K562 (cell line): ENCODE results near the gene CNTRL. TPM values are rescaled to one million over a fixed set of nuclear protein-coding genes. Genes with fewer than 3 reads are reported as not detected.
A peak's percentile ranks its signal among the peaks of the same experiment; 100 is the strongest.

Experiments used
- ATAC-seq: fragments of 200-7000 bp; cut with Tn5 transposase; 3 replicates; pipeline ENCODE4 v1.9.1; 2020; ENCODE audit warnings: moderate library complexity
- BruUV-seq: library from RNA; stranded (reverse); fragments of 400-500 nt; replicated peaks from 2 replicates; lab custom pipeline; 2021; lab: Mats Ljungman, UMichigan
- CTCF ChIA-PET: fragments of 300-600 bp; formaldehyde crosslinking; extraction: SDS; loops from one replicate; lab custom pipeline; 2021; ENCODE audit warnings: low intra/inter-chr PET ratio; lab: Yijun Ruan, JAX
- POLR2A ChIA-PET: fragments of 300-600, 350-650 bp; sonication (Branson Sonifier 250); formaldehyde crosslinking; extraction: SDS; loops from one replicate; lab custom pipeline; 2021; ENCODE audit warnings: antibody characterized with exemption, inconsistent platforms; lab: Yijun Ruan, JAX
- DNase-seq, 4 experiments: peaks; one replicate each; pipeline versions ENCODE4 v3.0.0 to v3.0.0-alpha.2; 2011 to 2018; ENCODE audit warnings: low spot score in 3 of 4, mixed read lengths in 3 of 4; ENCODE audit errors: extremely low read depth in 1 of 4
- FAIRE-seq: peaks from 2 replicates; lab custom pipeline; 2011; peaks lifted over from hg19 to GRCh38; lab: Jason Lieb, UNC
- H2AFZ ChIP-seq: 2 replicates; pipeline ENCODE4 v1.6.0; 2011; ENCODE audit warnings: low read depth, low read length, control low read depth, inconsistent platforms
- H3K27ac ChIP-seq: fragments of 200-600 bp; 3 replicates; pipeline ENCODE4 v1.8.0; 2011; ENCODE audit warnings: low read depth, mild to moderate bottlenecking, control low read depth, inconsistent platforms, low read length, moderate library complexity, mixed read lengths; ENCODE audit errors: extremely low read depth
- H3K27me3 ChIP-seq, 2 experiments: fragments of 300-600 bp in 1 of 2; 2 replicates in 1 of 2; 3 replicates in 1 of 2; pipeline versions ENCODE4 v1.6.0 to v1.8.0; 2011; ENCODE audit warnings: inconsistent platforms in 2 of 2, low read length in 2 of 2, mild to moderate bottlenecking in 1 of 2, mixed read lengths in 1 of 2, moderate library complexity in 1 of 2; ENCODE audit not compliant: control insufficient read depth in 2 of 2, insufficient read depth in 2 of 2
- H3K36me3 ChIP-seq: fragments of 300-600 bp; 3 replicates; pipeline ENCODE4 v1.8.0; 2011; ENCODE audit warnings: mild to moderate bottlenecking, low read length, inconsistent platforms; ENCODE audit not compliant: control insufficient read depth, insufficient read depth
- H3K4me1 ChIP-seq, 2 experiments: fragments of 200-600 bp in 1 of 2; replicated peaks in 1 of 2; 2 replicates in 1 of 2; 3 replicates in 1 of 2; pipeline versions ENCODE4 v1.5.1 to v1.8.0; 2011; ENCODE audit warnings: inconsistent platforms in 2 of 2, low read length in 2 of 2, mild to moderate bottlenecking in 1 of 2, mixed read lengths in 1 of 2, moderate library complexity in 1 of 2; ENCODE audit not compliant: control insufficient read depth in 2 of 2, insufficient read depth in 2 of 2
- H3K4me2 ChIP-seq: 2 replicates; pipeline ENCODE4 v1.6.1; 2011; ENCODE audit warnings: low read length, control low read depth, inconsistent platforms, mixed read lengths; ENCODE audit not compliant: insufficient read depth
- H3K4me3 ChIP-seq: fragments of 200-600 bp; sonication (generic), shearing (Covaris generic); 2 replicates; pipeline ENCODE4 v1.5.1; 2016; ENCODE audit warnings: control low read depth, inconsistent platforms
- H3K79me2 ChIP-seq: fragments of 200-600 bp; 3 replicates; pipeline ENCODE4 v1.8.0; 2011; ENCODE audit warnings: low read length, inconsistent platforms; ENCODE audit not compliant: control insufficient read depth, insufficient read depth
- H3K9ac ChIP-seq, 2 experiments: 2 replicates each; pipeline versions ENCODE4 v1.6.0 to v1.6.1; 2011; ENCODE audit warnings: low read depth in 2 of 2, low read length in 2 of 2, control low read depth in 1 of 2, inconsistent platforms in 1 of 2, mild to moderate bottlenecking in 1 of 2, mixed read lengths in 1 of 2; ENCODE audit not compliant: insufficient read depth in 1 of 2
- H3K9me1 ChIP-seq: one replicate; pipeline ENCODE4 v1.6.0; 2011; ENCODE audit warnings: inconsistent platforms, mild to moderate bottlenecking, low read length, moderate library complexity; ENCODE audit not compliant: control insufficient read depth, insufficient read depth
- H3K9me3 ChIP-seq: replicated peaks from 2 replicates; pipeline ENCODE4 v1.5.1; 2011; ENCODE audit warnings: low read depth, low read length, inconsistent platforms; ENCODE audit not compliant: control insufficient read depth, insufficient read depth
- H4K20me1 ChIP-seq: replicated peaks from 2 replicates; pipeline ENCODE4 v1.6.1; 2011; ENCODE audit warnings: low read length, inconsistent platforms, mixed read lengths; ENCODE audit not compliant: control insufficient read depth, insufficient read depth
- CEBPB ChIP-seq: fragments of 450-650 bp; IDR thresholded peaks from 2 replicates; pipeline ENCODE4 v1.6.1; 2016; ENCODE audit warnings: missing genetic modification characterization, missing compliant biosample characterization
- CHCHD3 ChIP-seq: fragments of 250-450 bp; sonication (Bioruptor Pico); IDR thresholded peaks from 2 replicates; pipeline ENCODE4 v2.1.2; 2022; ENCODE audit warnings: mild to moderate bottlenecking
- COPS2 ChIP-seq: fragments of 450-650 bp; conservative IDR thresholded peaks from 2 replicates; pipeline ENCODE4 v1.6.1; 2016; ENCODE audit warnings: mild to moderate bottlenecking, moderate library complexity
- EGR1 ChIP-seq: fragments of 450-650 bp; conservative IDR thresholded peaks from 2 replicates; pipeline ENCODE4 v1.6.1; 2017; ENCODE audit warnings: mild to moderate bottlenecking
- GABPB1 ChIP-seq: sonication (generic); formaldehyde crosslinking; IDR thresholded peaks from 2 replicates; pipeline ENCODE4 v1.8.0; 2022; ENCODE audit warnings: mild to moderate bottlenecking, missing genetic modification reagents
- KLF16 ChIP-seq: IDR thresholded peaks from 2 replicates; pipeline ENCODE4 v1.6.1; 2016; ENCODE audit warnings: antibody characterized with exemption
- MCM2 ChIP-seq: fragments of 450-650 bp; IDR thresholded peaks from 2 replicates; pipeline ENCODE4 v1.6.1; 2017; ENCODE audit warnings: low read depth, mild to moderate bottlenecking
- POLR2B ChIP-seq: fragments of 450-650 bp; IDR thresholded peaks from 2 replicates; pipeline ENCODE4 v1.6.1; 2018; ENCODE audit warnings: low read depth; ENCODE audit not compliant: partially characterized antibody
- PTTG1 ChIP-seq: fragments of 450-650 bp; IDR thresholded peaks from 2 replicates; pipeline ENCODE4 v1.6.1; 2016; ENCODE audit warnings: low read depth, mild to moderate bottlenecking, missing genetic modification characterization, missing compliant biosample characterization
- RNF2 ChIP-seq: sonication (generic); IDR thresholded peaks from 2 replicates; pipeline ENCODE4 v1.6.1; 2016
- STAT5B ChIP-seq: fragments of 250-450 bp; sonication (Bioruptor Pico); IDR thresholded peaks from 2 replicates; pipeline ENCODE4 v1.8.0; 2021; ENCODE audit warnings: mild to moderate bottlenecking, inconsistent platforms
- ZNF282 ChIP-seq: sonication (generic); formaldehyde crosslinking; IDR thresholded peaks from 2 replicates; pipeline ENCODE4 v1.8.1; 2023; ENCODE audit warnings: missing genetic modification reagents
- ZNF561 ChIP-seq: fragments of 450-650 bp; formaldehyde crosslinking; conservative IDR thresholded peaks from 2 replicates; pipeline ENCODE4 v1.4.0; 2020; ENCODE audit warnings: mild to moderate bottlenecking, moderate library complexity
- ZNF696 ChIP-seq: fragments of 250-450 bp; sonication (Bioruptor Pico); conservative IDR thresholded peaks from 2 replicates; pipeline ENCODE4 v1.4.0; 2020; ENCODE audit warnings: mild to moderate bottlenecking, moderate library complexity
- WGBS: fragments of 100-300 bp; shearing (Covaris generic); methylation state at CpG from one replicate; pipeline ENCODE4 v1.1.6; 2016; ENCODE audit warnings: low coverage, mixed read lengths; ENCODE audit not compliant: insufficient coverage; ENCODE audit errors: missing lambda C conversion rate; 5-methylcytosine and 5-hydroxymethylcytosine counted together
- in situ Hi-C: fragments of 300-500 bp; cut with MboI; formaldehyde crosslinking; loops from 4 replicates; pipeline ENCODE4 v1.15.0; 2018; ENCODE audit warnings: inconsistent platforms, mixed read lengths
- intact Hi-C: fragments of 100-400 bp; cut with micrococcal nuclease; formaldehyde crosslinking; loops from 2 replicates; pipeline ENCODE4 v1.14.2; 2022
- polyA plus RNA-seq, 8 experiments: library from polyadenylated mRNA; depleted of rRNA in 4 of 8; stranded (reverse) in 5 of 8; unstranded in 3 of 8; fragments of >200 nt; fragmentation: Nextera tagmentation in 2 of 8; fragmentation: Illumina TruSeq in 1 of 8; extraction: Ambion mirVana in 2 of 8; extraction: Trizol in 1 of 8; gene quantifications; 2 replicates each; pipeline versions ENCODE4 v1.2.1 to v1.2.3, GENCODE V29; 2011 to 2014; ENCODE audit warnings: inconsistent platforms in 1 of 8, missing spikeins in 1 of 8
- total RNA-seq, 7 experiments: library from RNA; depleted of rRNA in 6 of 7; stranded (reverse); fragments of >200 nt in 6 of 7; fragmentation: Illumina TruSeq in 2 of 7; extraction: Trizol in 2 of 7; gene quantifications; 2 replicates each; pipeline versions ENCODE4 v1.2.1 to v1.2.3, GENCODE V29; 2011 to 2021; ENCODE audit warnings: low replicate concordance in 1 of 7
- TF ChIP-seq, protein P1 (sequence below), 2 experiments: fragments of 450-650 bp; IDR thresholded peaks; 2 replicates each; pipeline ENCODE4 v1.6.1; 2016
- TF ChIP-seq, protein P2 (sequence below): fragments of 450-650 bp; formaldehyde crosslinking; IDR thresholded peaks from 2 replicates; pipeline ENCODE4 v1.4.0; 2022; ENCODE audit warnings: mild to moderate bottlenecking, moderate library complexity

Gene CNTRL
- total and polyA plus RNA-seq, 9 of the 15 experiments (the other 6 are each of a cell fraction or from before 2014, with no cell fraction given), result 9.2 to 28.9 (median 20.5) TPM

DNA sequence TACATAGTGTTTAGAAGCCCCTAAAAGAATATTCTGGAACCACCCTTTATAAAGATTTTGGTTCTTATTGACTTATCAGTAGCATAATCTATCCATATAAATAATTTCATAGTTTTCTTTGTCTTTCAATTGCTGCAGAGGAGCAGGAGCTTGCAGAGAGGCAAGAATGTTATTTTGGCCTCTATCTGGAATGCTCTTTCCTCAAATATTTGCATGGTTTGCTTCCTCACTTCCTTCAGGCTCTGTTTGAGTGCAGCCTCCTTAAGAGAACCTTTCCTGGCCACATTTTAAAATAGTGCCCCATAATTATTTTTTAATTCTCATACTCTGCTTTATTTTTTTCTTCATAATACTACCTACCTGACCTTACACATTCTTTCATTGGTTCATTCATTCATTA is 26.1 kb upstream of the CNTRL start (continued):
- TF ChIP-seq, protein P1, sequence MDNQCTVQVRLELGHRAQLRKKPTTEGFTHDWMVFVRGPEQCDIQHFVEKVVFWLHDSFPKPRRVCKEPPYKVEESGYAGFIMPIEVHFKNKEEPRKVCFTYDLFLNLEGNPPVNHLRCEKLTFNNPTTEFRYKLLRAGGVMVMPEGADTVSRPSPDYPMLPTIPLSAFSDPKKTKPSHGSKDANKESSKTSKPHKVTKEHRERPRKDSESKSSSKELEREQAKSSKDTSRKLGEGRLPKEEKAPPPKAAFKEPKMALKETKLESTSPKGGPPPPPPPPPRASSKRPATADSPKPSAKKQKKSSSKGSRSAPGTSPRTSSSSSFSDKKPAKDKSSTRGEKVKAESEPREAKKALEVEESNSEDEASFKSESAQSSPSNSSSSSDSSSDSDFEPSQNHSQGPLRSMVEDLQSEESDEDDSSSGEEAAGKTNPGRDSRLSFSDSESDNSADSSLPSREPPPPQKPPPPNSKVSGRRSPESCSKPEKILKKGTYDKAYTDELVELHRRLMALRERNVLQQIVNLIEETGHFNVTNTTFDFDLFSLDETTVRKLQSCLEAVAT (IDR thresholded peaks at IDR 0.05), result no peak
- TF ChIP-seq POLR2B (no peak), CHCHD3 (CRISPR knock-in tag) (no peak), RNF2 (no peak), GABPB1 (CRISPR knock-in tag) (no peak), PTTG1 (tag) (no peak)

DNA sequence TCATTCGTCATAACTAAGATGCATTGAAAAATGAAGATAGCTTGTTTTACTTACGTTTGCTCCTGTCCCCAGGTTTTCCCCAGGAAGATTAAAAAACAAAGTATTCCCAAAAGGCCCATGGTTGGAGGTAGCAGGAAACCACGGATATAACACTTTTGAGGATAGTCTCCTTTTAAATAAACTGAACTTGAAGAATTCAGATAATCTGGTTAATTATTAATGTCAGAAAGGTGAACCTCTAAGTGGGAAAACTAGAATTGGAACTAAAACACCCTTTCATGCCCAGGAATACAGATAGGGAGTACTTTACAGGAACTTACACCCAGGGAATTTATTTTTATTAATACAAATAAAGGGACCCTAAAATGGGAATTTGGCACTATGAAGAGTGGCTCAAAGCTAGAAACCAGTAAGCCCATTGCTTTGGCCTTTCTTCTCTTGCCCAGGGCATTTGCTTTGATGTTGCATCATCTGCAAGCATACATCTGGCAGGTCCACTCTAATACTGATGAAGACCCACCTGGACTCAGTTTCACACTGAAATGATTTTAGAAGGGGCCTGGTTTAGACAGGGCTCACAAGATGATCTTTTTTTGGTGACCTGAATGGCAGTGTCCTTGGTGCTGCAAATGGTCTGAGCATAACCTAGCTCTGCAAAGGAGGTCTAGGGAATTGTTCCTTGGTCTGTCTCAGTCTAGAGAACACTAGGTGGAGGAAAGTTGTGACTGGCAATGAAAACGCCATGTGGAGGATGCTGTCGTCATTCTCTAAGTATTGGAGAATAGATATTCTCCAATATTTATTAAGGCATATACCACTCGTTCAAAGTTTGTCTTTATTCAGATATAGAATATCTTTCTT is 24.4 kb upstream of the CNTRL start, which contains the start of gene C5:
TSS of gene C5 (minus strand) at position 148 of the 861 bp plus-strand sequence. CDS start at position 119, 29 bp downstream.
- ATAC-seq (peak; percentile 80), FAIRE-seq (peak; percentile 75), DNase-seq (no peak)
- Histone ChIP-seq H3K27me3 (no peaks in the 10 kb centered on the region), H3K27ac (no peak within 1 kb of the TSS), H3K36me3 (no peaks in the 10 kb centered on the region), H3K9me3 (no peaks in the 10 kb centered on the region), H3K4me2 (no peak within 1 kb of the TSS), H4K20me1 (no peaks in the 10 kb centered on the region), H3K4me1 (no peaks in the 10 kb centered on the region; a peak in 1 of 5 replicates), H3K9me1 (no peaks in the 10 kb centered on the region), H3K4me3 (no peak within 1 kb of the TSS), H3K9ac (no peak within 1 kb of the TSS), H2AFZ (peak within 1 kb of the TSS; percentile 26; the same call in 1 of the 2 replicates), H3K79me2 (no peaks in the 10 kb centered on the region)
- in situ Hi-C loops (no loop called here), intact Hi-C loops (no loop called here)
- no TSS peak for BruUV-seq
- 19% methylated on average over 6 of the region's 6 CpGs for WGBS
- ChIA-PET POLR2A (interaction anchor here (0.6 to 1.5 kb wide), 4 partner anchors 10 to 149 kb away, joined by 3 to 4 read pairs (median 4); no protein-coding TSS in a partner anchor), CTCF (no interaction called here)
- TF ChIP-seq MCM2 (no peak), ZNF561 (CRISPR knock-in tag) (no peak), COPS2 (no peak), KLF16 (no peak), CEBPB (peak; percentile 69), STAT5B (no peak), ZNF696 (no peak), EGR1 (no peak), ZNF282 (no peak)
- TF ChIP-seq, protein P2, sequence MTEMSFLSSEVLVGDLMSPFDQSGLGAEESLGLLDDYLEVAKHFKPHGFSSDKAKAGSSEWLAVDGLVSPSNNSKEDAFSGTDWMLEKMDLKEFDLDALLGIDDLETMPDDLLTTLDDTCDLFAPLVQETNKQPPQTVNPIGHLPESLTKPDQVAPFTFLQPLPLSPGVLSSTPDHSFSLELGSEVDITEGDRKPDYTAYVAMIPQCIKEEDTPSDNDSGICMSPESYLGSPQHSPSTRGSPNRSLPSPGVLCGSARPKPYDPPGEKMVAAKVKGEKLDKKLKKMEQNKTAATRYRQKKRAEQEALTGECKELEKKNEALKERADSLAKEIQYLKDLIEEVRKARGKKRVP (CRISPR knock-in tag), result peak; percentile 64; the same call in 1 of the 2 replicates
